Neural progenitor cell (in vitro differentiated cells): ENCODE results near the gene TWF2. TPM values are rescaled to one million over a fixed set of nuclear protein-coding genes. Genes with fewer than 3 reads are reported as not detected.

ENCODE experiments used
- DNase-seq: peaks from one replicate; pipeline ENCODE4 v3.0.0-alpha.2; 2016; ENCODE audit warnings: low spot score
- H2AFZ ChIP-seq: fragments of 200-600 bp; sonication (generic); replicated peaks from 2 replicates; pipeline ENCODE4 v1.6.1; 2016; ENCODE audit warnings: antibody characterized with exemption
- H3F3A ChIP-seq: fragments of 200-600 bp; sonication (generic); 2 replicates; pipeline ENCODE4 v1.6.1; 2016; ENCODE audit warnings: antibody characterized with exemption, low read depth
- H3K27ac ChIP-seq: fragments of 200-600 bp; sonication (generic); 2 replicates; pipeline ENCODE4 v1.5.1; 2016; ENCODE audit warnings: mild to moderate bottlenecking
- H3K27me3 ChIP-seq: fragments of 200-600 bp; sonication (generic); 2 replicates; pipeline ENCODE4 v1.6.1; 2016; ENCODE audit warnings: mild to moderate bottlenecking, moderate library complexity
- H3K36me3 ChIP-seq: fragments of 200-600 bp; sonication (generic); 2 replicates; pipeline ENCODE4 v1.5.1; 2016
- H3K4me1 ChIP-seq: fragments of 200-600 bp; sonication (generic); 2 replicates; pipeline ENCODE4 v1.6.1; 2016; ENCODE audit warnings: mixed run types
- H3K4me2 ChIP-seq: fragments of 200-600 bp; sonication (generic); 2 replicates; pipeline ENCODE4 v1.6.1; 2016
- H3K4me3 ChIP-seq: fragments of 200-600 bp; sonication (generic); 2 replicates; pipeline ENCODE4 v1.5.1; 2016
- H3K79me2 ChIP-seq: fragments of 200-600 bp; sonication (generic); 2 replicates; pipeline ENCODE4 v1.6.1; 2016; ENCODE audit warnings: low read depth
- H3K9ac ChIP-seq: fragments of 200-600 bp; sonication (generic); 2 replicates; pipeline ENCODE4 v1.6.1; 2016
- H3K9me3 ChIP-seq: fragments of 200-600 bp; sonication (generic); 2 replicates; pipeline ENCODE4 v1.5.1; 2016; ENCODE audit warnings: low read depth
- H4K20me1 ChIP-seq: fragments of 200-600 bp; sonication (generic); 2 replicates; pipeline ENCODE4 v1.6.1; 2016; ENCODE audit warnings: low read depth
- H3K27ac Mint-ChIP-seq: 3 replicates; pipeline ENCODE4 v1.8.0; 2021; ENCODE audit warnings: mixed read lengths
- H3K27me3 Mint-ChIP-seq: 2 replicates; pipeline ENCODE4 v1.8.0; 2022; ENCODE audit warnings: low read depth, mild to moderate bottlenecking, inconsistent platforms, moderate library complexity, mixed read lengths; ENCODE audit not compliant: insufficient read depth
- H3K36me3 Mint-ChIP-seq: 3 replicates; pipeline ENCODE4 v1.8.0; 2021; ENCODE audit warnings: mixed read lengths
- H3K4me1 Mint-ChIP-seq: 3 replicates; pipeline ENCODE4 v1.8.0; 2021; ENCODE audit warnings: mixed read lengths
- H3K4me3 Mint-ChIP-seq: 3 replicates; pipeline ENCODE4 v1.8.0; 2021; ENCODE audit warnings: mild to moderate bottlenecking, moderate library complexity, mixed read lengths
- H3K9me3 Mint-ChIP-seq: 3 replicates; pipeline ENCODE4 v1.8.0; 2020; ENCODE audit warnings: mixed read lengths
- EZH2 ChIP-seq: fragments of 200-600 bp; sonication (generic); IDR thresholded peaks from 2 replicates; pipeline ENCODE4 v1.6.1; 2017; ENCODE audit warnings: antibody characterized with exemption, mild to moderate bottlenecking, moderate library complexity
- EZH2phosphoT487 ChIP-seq: fragments of 200-600 bp; sonication (generic); IDR thresholded peaks from 2 replicates; pipeline ENCODE4 v1.6.1; 2017; ENCODE audit warnings: antibody characterized with exemption
- microRNA counts: library from miRNA; unstranded; fragments of <30 nt; microRNA quantifications from one replicate; lab custom pipeline; 2016
- microRNA-seq: library from miRNA; unstranded; fragments of <30 nt; microRNA quantifications from one replicate; pipeline ENCODE4, GENCODE V29; 2016
- small RNA-seq: library from RNA; depleted of rRNA; stranded (forward); fragments of <200 nt; gene quantifications from one replicate; pipeline ENCODE3, GENCODE V24; 2015
- total RNA-seq: library from RNA; depleted of rRNA; stranded (reverse); fragments of >200 nt; gene quantifications from 2 replicates; pipeline ENCODE4 v1.2.3, GENCODE V29; 2015; ENCODE audit warnings: low replicate concordance
- TF ChIP-seq, protein P1 (sequence below): fragments of 200-600 bp; sonication (generic); IDR thresholded peaks from 2 replicates; pipeline ENCODE4 v1.5.1; 2017; ENCODE audit warnings: antibody characterized with exemption, mild to moderate bottlenecking

The TWF2 gene
- total RNA-seq, 1 donor from 2014 or later: 21.9 TPM

DNA sequence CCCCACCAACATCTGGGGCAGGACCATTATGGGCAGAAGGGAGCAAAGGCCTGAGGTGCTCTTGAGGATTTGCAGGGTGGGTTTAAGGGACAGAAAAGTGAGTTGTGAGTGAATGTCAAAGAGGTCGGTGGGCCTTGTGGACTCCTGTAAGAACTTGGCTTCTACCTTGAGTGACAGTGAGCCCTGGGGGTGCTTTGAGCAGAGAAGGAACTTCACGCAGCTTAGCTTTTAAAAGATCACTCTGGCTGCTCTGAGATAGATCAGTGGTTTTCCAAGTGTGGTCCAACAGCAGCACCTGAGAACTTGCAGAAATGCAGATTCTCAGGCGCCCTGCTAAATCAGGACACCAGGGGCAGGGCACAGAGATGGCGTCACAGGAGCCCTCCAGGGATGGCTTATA, 56.3 kb downstream of the TWF2 start:
- Histone ChIP-seq H3K9ac (no peak overlapping the region), H3K79me2 (no peaks in the 10 kb centered on the region), H4K20me1 (no peaks in the 10 kb centered on the region), H3F3A (no peaks in the 10 kb centered on the region), H3K4me3 (no peak overlapping the region), H3K9me3 (no peaks in the 10 kb centered on the region), H3K36me3 (no peaks in the 10 kb centered on the region), H2AFZ (no peak overlapping the region), H3K4me1 (no peaks in the 10 kb centered on the region), H3K27ac (no peak overlapping the region), H3K4me2 (no peak overlapping the region), H3K27me3 (no peaks in the 10 kb centered on the region)
- no peak for DNase-seq
- H3K4me1 Mint-ChIP-seq: peaks cover 10% of the 10 kb centered on the region
- H3K9me3 Mint-ChIP-seq: peaks cover 2% of the 10 kb centered on the region
- no peak for TF ChIP-seq EZH2phosphoT487
- TF ChIP-seq EZH2: no peak
- TF ChIP-seq, protein P1, sequence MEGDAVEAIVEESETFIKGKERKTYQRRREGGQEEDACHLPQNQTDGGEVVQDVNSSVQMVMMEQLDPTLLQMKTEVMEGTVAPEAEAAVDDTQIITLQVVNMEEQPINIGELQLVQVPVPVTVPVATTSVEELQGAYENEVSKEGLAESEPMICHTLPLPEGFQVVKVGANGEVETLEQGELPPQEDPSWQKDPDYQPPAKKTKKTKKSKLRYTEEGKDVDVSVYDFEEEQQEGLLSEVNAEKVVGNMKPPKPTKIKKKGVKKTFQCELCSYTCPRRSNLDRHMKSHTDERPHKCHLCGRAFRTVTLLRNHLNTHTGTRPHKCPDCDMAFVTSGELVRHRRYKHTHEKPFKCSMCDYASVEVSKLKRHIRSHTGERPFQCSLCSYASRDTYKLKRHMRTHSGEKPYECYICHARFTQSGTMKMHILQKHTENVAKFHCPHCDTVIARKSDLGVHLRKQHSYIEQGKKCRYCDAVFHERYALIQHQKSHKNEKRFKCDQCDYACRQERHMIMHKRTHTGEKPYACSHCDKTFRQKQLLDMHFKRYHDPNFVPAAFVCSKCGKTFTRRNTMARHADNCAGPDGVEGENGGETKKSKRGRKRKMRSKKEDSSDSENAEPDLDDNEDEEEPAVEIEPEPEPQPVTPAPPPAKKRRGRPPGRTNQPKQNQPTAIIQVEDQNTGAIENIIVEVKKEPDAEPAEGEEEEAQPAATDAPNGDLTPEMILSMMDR: no peak
- H3K36me3 Mint-ChIP-seq: no peaks in the 10 kb centered on the region
- no peak overlapping the region for H3K4me3 Mint-ChIP-seq
- peaks cover 11% of the 10 kb centered on the region for H3K27me3 Mint-ChIP-seq
- H3K27ac Mint-ChIP-seq: no peak overlapping the region

DNA sequence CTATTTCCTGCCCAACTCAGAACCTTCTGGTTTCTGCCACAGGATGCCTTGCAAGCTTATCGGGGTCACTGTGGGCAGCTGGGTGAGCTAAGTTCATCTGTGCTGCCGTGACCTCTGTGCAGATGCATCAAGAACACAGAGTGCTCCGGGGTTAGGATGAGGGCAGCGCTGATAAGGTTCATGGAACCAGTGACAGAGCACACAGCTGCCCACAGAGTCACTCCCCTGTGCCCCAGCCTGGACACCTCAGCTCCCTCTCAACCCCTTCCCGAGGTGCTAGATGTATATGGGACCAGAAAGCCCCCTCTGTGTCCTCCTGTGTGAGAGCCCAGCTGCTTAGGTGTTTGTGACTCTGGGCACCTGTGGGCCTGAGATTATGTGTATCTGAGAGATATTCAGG, 56.8 kb downstream of the TWF2 start:
- H3K9me3 ChIP-seq: no peaks in the 10 kb centered on the region
- no peak overlapping the region for H2AFZ ChIP-seq
- no peak for DNase-seq
- peaks cover 14% of the 10 kb centered on the region for H3K4me1 Mint-ChIP-seq
- no peaks in the 10 kb centered on the region for H3K79me2 ChIP-seq
- no peak overlapping the region for H3K9ac ChIP-seq
- H3K27me3 Mint-ChIP-seq: peaks cover 11% of the 10 kb centered on the region
- H3K4me2 ChIP-seq: no peak overlapping the region
- H3K4me3 Mint-ChIP-seq: no peak overlapping the region
- H3K36me3 ChIP-seq: no peaks in the 10 kb centered on the region
- H3K9me3 Mint-ChIP-seq: peaks cover 2% of the 10 kb centered on the region
- H3K27ac ChIP-seq: no peak overlapping the region
- no peaks in the 10 kb centered on the region for H3K36me3 Mint-ChIP-seq
- H3K4me1 ChIP-seq: no peaks in the 10 kb centered on the region
- no peak overlapping the region for H3K4me3 ChIP-seq
- H4K20me1 ChIP-seq: no peaks in the 10 kb centered on the region
- H3K27ac Mint-ChIP-seq: no peak overlapping the region
- H3F3A ChIP-seq: no peaks in the 10 kb centered on the region
- TF ChIP-seq EZH2: no peak
- TF ChIP-seq, protein P1: no peak
- TF ChIP-seq EZH2phosphoT487: no peak
- H3K27me3 ChIP-seq: no peaks in the 10 kb centered on the region

DNA sequence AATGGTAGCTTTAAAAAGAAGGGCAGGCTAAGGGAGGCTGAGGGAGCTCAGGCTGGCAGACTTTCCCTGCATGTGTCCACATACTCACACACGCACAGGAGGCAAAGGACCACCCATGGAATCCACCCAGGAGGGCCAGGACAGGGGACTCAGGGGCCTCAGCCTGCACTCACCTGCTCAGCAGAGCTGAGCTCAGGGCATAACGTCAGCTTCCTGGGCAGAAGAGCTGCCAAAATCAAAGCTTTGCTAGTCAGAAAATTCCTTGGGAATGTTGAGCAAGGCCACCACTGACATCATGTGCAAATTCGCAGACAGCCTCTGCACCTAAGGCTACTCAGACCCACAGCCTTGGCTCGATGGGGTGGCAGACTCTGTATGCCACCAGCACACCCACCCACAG, 57.4 kb downstream of the TWF2 start:
- Mint-ChIP-seq H3K4me3 (no peak overlapping the region), H3K36me3 (no peaks in the 10 kb centered on the region), H3K9me3 (peaks cover 2% of the 10 kb centered on the region), H3K4me1 (peaks cover 16% of the 10 kb centered on the region), H3K27me3 (peaks cover 11% of the 10 kb centered on the region), H3K27ac (no peak overlapping the region)
- Histone ChIP-seq H4K20me1 (no peaks in the 10 kb centered on the region), H3F3A (no peaks in the 10 kb centered on the region), H3K27ac (no peak overlapping the region), H3K9ac (no peak overlapping the region), H3K4me3 (no peak overlapping the region), H3K36me3 (no peaks in the 10 kb centered on the region), H3K27me3 (no peaks in the 10 kb centered on the region), H3K4me1 (no peaks in the 10 kb centered on the region), H3K9me3 (no peaks in the 10 kb centered on the region), H3K4me2 (no peak overlapping the region), H2AFZ (no peak overlapping the region), H3K79me2 (no peaks in the 10 kb centered on the region)
- DNase-seq: no peak
- TF ChIP-seq EZH2: no peak

MicroRNAs within 50 kb of the gene (microRNA counts, 767-probe panel; counts per million panel counts)
- 460 counts per million, percentile 90 among the panel's probes with 10 or more counts for microRNA hsa-let-7g-5p (lab: Ali Mortazavi, UCI)

Small RNAs within 50 kb of the gene (microRNA-seq; reads per million reads assigned to microRNA genes)
- 57.6 reads per million, percentile 69 among the genes with 10 or more reads in this experiment for gene MIRLET7G

Small RNAs within 50 kb of the gene (small RNA-seq; reads per million reads assigned to genes)
- 0.18 reads per million for gene MIRLET7G

Other genes with a start within 250 kb of the TWF2 start
- 1,431 and 2,019 TPM in 2 replicates for gene RPL29, start 243.3 kb downstream of the TWF2 start, total RNA-seq
- gene DUSP7, start 182.6 kb downstream of the TWF2 start, total RNA-seq: 2.4 and 10.7 TPM in 2 replicates
- gene POC1A, start 84.7 kb downstream of the TWF2 start, total RNA-seq: 10.3 and 18.7 TPM in 2 replicates
- gene ALAS1, start 41.0 kb downstream of the TWF2 start, total RNA-seq: 35.0 and 54.9 TPM in 2 replicates
- not detected in 2 replicates for gene TLR9, start 13.5 kb downstream of the TWF2 start, total RNA-seq
- gene PPM1M, start 6.6 kb upstream of the TWF2 start, total RNA-seq: 1.1 and 3.1 TPM in 2 replicates
- gene WDR82, start 39.5 kb upstream of the TWF2 start, total RNA-seq: 45.4 and 49.2 TPM in 2 replicates
- gene GLYCTK, start 48.7 kb upstream of the TWF2 start, total RNA-seq: 4.2 and 10.1 TPM in 2 replicates
- 0.80 and 2.1 TPM in 2 replicates for gene DNAH1, start 77.2 kb upstream of the TWF2 start, total RNA-seq
- 55.5 and 102 TPM in 2 replicates for gene BAP1, start 170.8 kb upstream of the TWF2 start, total RNA-seq
- 9.9 and 13.0 TPM in 2 replicates for gene PHF7, start 171.5 kb upstream of the TWF2 start, total RNA-seq
- gene SEMA3G, start 205.9 kb upstream of the TWF2 start, total RNA-seq: 0.79 and 3.4 TPM in 2 replicates
- gene TNNC1, start 214.9 kb upstream of the TWF2 start, total RNA-seq: 0.67 and 5.8 TPM in 2 replicates
- 80.5 and 146 TPM in 2 replicates for gene NISCH, start 216.4 kb upstream of the TWF2 start, total RNA-seq